Naive thymus-derived CD8-positive, alpha-beta T cell (primary cell): ENCODE measurements around the gene YPEL1. TPM values are rescaled to one million over a fixed set of nuclear protein-coding genes. Genes with fewer than 3 reads are reported as not detected.

ENCODE experiments used
- ATAC-seq, 2 donors: fragments of 150-1000 bp; cut with Tn5 transposase in 1 of 2; sonication (Bioruptor Pico), chemical (Tn5 transposase) in 1 of 2; 1 replicate in 1 of 2; 2 replicates in 1 of 2; pipeline ENCODE4 v1.10.0; 2021; ENCODE audit warnings: mild to moderate bottlenecking in 2 of 2, moderate library complexity in 2 of 2
- POLR2A ChIA-PET: fragments of 350-600 bp; sonication (Branson Sonifier 250); formaldehyde crosslinking; loops from one replicate; lab custom pipeline; 2021; ENCODE audit warnings: antibody characterized with exemption; lab: Charles Lee
- DNase-seq, 10 donors: peaks; one replicate each; pipeline versions ENCODE4 v3.0.0 to v3.0.0-alpha.2; 2020 to 2022
- H3K27ac Mint-ChIP-seq, 10 donors: one replicate each; pipeline ENCODE4 v1.8.0; 2020 to 2022; ENCODE audit warnings: mild to moderate bottlenecking in 10 of 10, mixed read lengths in 10 of 10, moderate library complexity in 4 of 10, inconsistent platforms in 1 of 10
- H3K27me3 Mint-ChIP-seq, 5 donors: one replicate each; pipeline ENCODE4 v1.8.0; 2021 to 2022; ENCODE audit warnings: mixed read lengths in 5 of 5
- H3K36me3 Mint-ChIP-seq, 3 donors: one replicate each; pipeline ENCODE4 v1.8.0; 2020 to 2022; ENCODE audit warnings: mixed read lengths in 3 of 3, mild to moderate bottlenecking in 2 of 3, inconsistent platforms in 1 of 3
- H3K4me1 Mint-ChIP-seq, 4 donors: one replicate each; pipeline ENCODE4 v1.8.0; 2021 to 2022; ENCODE audit warnings: mixed read lengths in 4 of 4
- H3K4me3 Mint-ChIP-seq, 10 donors: one replicate each; pipeline ENCODE4 v1.8.0; 2020 to 2022; ENCODE audit warnings: mild to moderate bottlenecking in 10 of 10, mixed read lengths in 10 of 10, moderate library complexity in 6 of 10, inconsistent platforms in 1 of 10
- H3K9me3 Mint-ChIP-seq, 9 donors: one replicate each; pipeline ENCODE4 v1.8.0; 2020 to 2022; ENCODE audit warnings: mixed read lengths in 9 of 9, mild to moderate bottlenecking in 3 of 9, inconsistent platforms in 1 of 9, moderate library complexity in 1 of 9
- polyA plus RNA-seq, 3 donors: library from polyadenylated mRNA; unstranded; fragments of 300-500 nt; fragmentation: Illumina TruSeq; gene quantifications; one replicate each; pipeline ENCODE4 v1.2.3, GENCODE V29; 2021
- total RNA-seq, 8 experiments: library from RNA in 2 of 8; stranded (reverse) in 2 of 8; gene quantifications; one replicate each; pipeline ENCODE4 v1.2.3 and lab custom pipeline; 2021 to 2026

YPEL1 gene
- total RNA-seq = 1 to 10 TPM; 5.3 to 6.7 TPM
- polyA plus RNA-seq = 10 to 100 TPM in 1 of 3 donors, 1 to 10 TPM in 2; 1.8 to 15.3 (median 3.3) TPM
- total RNA-seq (lab: John Stamatoyannopoulos, UW) = 0.34 to 12.2 (median 1.7) reads per million in 6 experiments

GRCh38 chr22:21735200-21736083, at the start of gene YPEL1:
YPEL1 (minus strand) TSS chr22:21735794; CDS start chr22:21710744, 25,050 bp downstream.
- H3K27ac Mint-ChIP-seq = peak within 1 kb of the TSS; percentile 59 to 94 (median 86)
- H3K9me3 Mint-ChIP-seq = no peaks in the 10 kb centered on the region
- DNase-seq (peak; percentile 93 to 98 (median 96)), ATAC-seq (peak; percentile 94 to 95)
- H3K36me3 Mint-ChIP-seq = peaks cover 0 to 1% (median 0%) of the 10 kb centered on the region in 3 donors
- H3K27me3 Mint-ChIP-seq = no peaks in the 10 kb centered on the region
- peak within 1 kb of the TSS; percentile 86 to 92 (median 91) for H3K4me3 Mint-ChIP-seq
- POLR2A ChIA-PET = interaction anchor here (0.5 to 2.2 kb wide), 10 partner anchors 15 to 1272 kb away, joined by 3 to 9 read pairs (median 4); no protein-coding TSS in a partner anchor
- peaks cover 6 to 40% (median 17%) of the 10 kb centered on the region in 4 donors for H3K4me1 Mint-ChIP-seq

GRCh38 chr22:21780259-21780658, 44.7 kb upstream of the YPEL1 start:
- Mint-ChIP-seq H3K9me3 (no peaks in the 10 kb centered on the region), H3K27me3 (no peaks in the 10 kb centered on the region), H3K4me1 (peaks cover 0 to 31% (median 4%) of the 10 kb centered on the region in 4 donors), H3K36me3 (peaks cover 0 to 66% (median 6%) of the 10 kb centered on the region in 3 donors), H3K27ac (peak overlapping the region in 3 of 10 donors; percentile 12 to 58 (median 48)), H3K4me3 (peak overlapping the region in 2 of 10 donors; percentile 40 to 44)
- DNase-seq (no peak), ATAC-seq (no peak)
- POLR2A ChIA-PET = no interaction called here

GRCh38 chr22:21779444-21779843, 43.9 kb upstream of the YPEL1 start:
- peaks cover 0 to 33% (median 4%) of the 10 kb centered on the region in 4 donors for H3K4me1 Mint-ChIP-seq
- ATAC-seq (no peak), DNase-seq (no peak)
- H3K4me3 Mint-ChIP-seq = no peak overlapping the region
- H3K27me3 Mint-ChIP-seq = no peaks in the 10 kb centered on the region
- POLR2A ChIA-PET = no interaction called here
- H3K9me3 Mint-ChIP-seq = no peaks in the 10 kb centered on the region
- H3K36me3 Mint-ChIP-seq = peaks cover 0 to 60% (median 2%) of the 10 kb centered on the region in 3 donors
- no peak overlapping the region for H3K27ac Mint-ChIP-seq

GRCh38 chr22:21778705-21779363, 43.2 kb upstream of the YPEL1 start:
- H3K9me3 Mint-ChIP-seq = no peaks in the 10 kb centered on the region
- H3K4me3 Mint-ChIP-seq = no peak overlapping the region
- H3K27me3 Mint-ChIP-seq = no peaks in the 10 kb centered on the region
- no peak for DNase-seq
- no peak for ATAC-seq
- H3K4me1 Mint-ChIP-seq = peaks cover 0 to 33% (median 4%) of the 10 kb centered on the region in 4 donors
- peaks cover 0 to 61% (median 2%) of the 10 kb centered on the region in 3 donors for H3K36me3 Mint-ChIP-seq
- no peak overlapping the region for H3K27ac Mint-ChIP-seq
- POLR2A ChIA-PET = no interaction called here

- ATAC-seq (no peak), DNase-seq (no peak)
- H3K27ac Mint-ChIP-seq = peak overlapping the region in 3 of 10 donors; percentile 27 to 48 (median 47)
- no peaks in the 10 kb centered on the region for H3K9me3 Mint-ChIP-seq
- no peaks in the 10 kb centered on the region for H3K27me3 Mint-ChIP-seq
- peaks cover 6 to 79% (median 29%) of the 10 kb centered on the region in 3 donors for H3K36me3 Mint-ChIP-seq
- peak overlapping the region in 2 of 10 donors; percentile 37 to 85 for H3K4me3 Mint-ChIP-seq
- POLR2A ChIA-PET = no interaction called here
- peaks cover 12 to 47% (median 25%) of the 10 kb centered on the region in 4 donors for H3K4me1 Mint-ChIP-seq
Observed at GRCh38 chr22:21771631-21771976, 36.0 kb upstream of the YPEL1 start.

- H3K27ac Mint-ChIP-seq = peak overlapping the region in 8 of 10 donors; percentile 7 to 91 (median 68)
- no peak for ATAC-seq
Observed at GRCh38 chr22:21768435-21768834, 32.8 kb upstream of the YPEL1 start.

GRCh38 chr22:21766691-21767462, 31.3 kb upstream of the YPEL1 start:
- H3K27me3 Mint-ChIP-seq = no peaks in the 10 kb centered on the region
- DNase-seq = peak in 5 of 10 donors; percentile 5 to 64 (median 21)
- peaks cover 6 to 98% (median 26%) of the 10 kb centered on the region in 3 donors for H3K36me3 Mint-ChIP-seq
- peak overlapping the region; percentile 44 to 91 (median 79) for H3K27ac Mint-ChIP-seq
- peak; percentile 64 to 65 for ATAC-seq
- no peaks in the 10 kb centered on the region for H3K9me3 Mint-ChIP-seq
- POLR2A ChIA-PET = interaction anchor here (0.9 kb wide), 1 partner anchor 31 kb away, joined by 3 read pairs; the partner anchor contains the start of gene YPEL1
- peak overlapping the region in 6 of 10 donors; percentile 0 to 82 (median 40) for H3K4me3 Mint-ChIP-seq
- H3K4me1 Mint-ChIP-seq = peaks cover 13 to 70% (median 41%) of the 10 kb centered on the region in 4 donors

More at GRCh38 chr22:21768435-21768834, 32.8 kb upstream of the YPEL1 start:
- Mint-ChIP-seq H3K4me3 (peak overlapping the region in 3 of 10 donors; percentile 8 to 54 (median 53)), H3K9me3 (no peaks in the 10 kb centered on the region), H3K4me1 (peaks cover 13 to 64% (median 43%) of the 10 kb centered on the region in 4 donors), H3K36me3 (peaks cover 6 to 95% (median 36%) of the 10 kb centered on the region in 3 donors), H3K27me3 (no peaks in the 10 kb centered on the region)
- POLR2A ChIA-PET = interaction anchor here (0.6 to 0.7 kb wide), 2 partner anchors 8 to 101 kb away, joined by 3 to 8 read pairs; no protein-coding TSS in a partner anchor
- no peak for DNase-seq

GRCh38 chr22:21765909-21766529, 30.4 kb upstream of the YPEL1 start:
- POLR2A ChIA-PET = interaction anchor here (0.9 kb wide), 1 partner anchor 30 kb away, joined by 3 read pairs; the partner anchor contains the start of gene YPEL1
- Mint-ChIP-seq H3K4me3 (peak overlapping the region in 3 of 10 donors; percentile 38 to 82 (median 47)), H3K4me1 (peaks cover 13 to 71% (median 41%) of the 10 kb centered on the region in 4 donors), H3K27ac (peak overlapping the region in 7 of 10 donors; percentile 20 to 91 (median 86)), H3K36me3 (peaks cover 6 to 90% (median 23%) of the 10 kb centered on the region in 3 donors), H3K9me3 (no peaks in the 10 kb centered on the region), H3K27me3 (no peaks in the 10 kb centered on the region)
- DNase-seq (no peak), ATAC-seq (no peak)

GRCh38 chr22:21764038-21764804, 28.6 kb upstream of the YPEL1 start:
- Mint-ChIP-seq H3K4me3 (peak overlapping the region in 2 of 10 donors; percentile 28 to 62), H3K27me3 (no peaks in the 10 kb centered on the region), H3K27ac (peak overlapping the region in 7 of 10 donors; percentile 0 to 86 (median 41)), H3K4me1 (peaks cover 13 to 86% (median 41%) of the 10 kb centered on the region in 4 donors), H3K36me3 (peaks cover 6 to 85% (median 18%) of the 10 kb centered on the region in 3 donors), H3K9me3 (no peaks in the 10 kb centered on the region)
- DNase-seq (no peak), ATAC-seq (no peak)
- POLR2A ChIA-PET = no interaction called here

GRCh38 chr22:21762712-21763581, 27.4 kb upstream of the YPEL1 start:
- H3K4me1 Mint-ChIP-seq = peaks cover 14 to 87% (median 35%) of the 10 kb centered on the region in 4 donors
- H3K4me3 Mint-ChIP-seq = peak overlapping the region in 2 of 10 donors; percentile 39 to 62
- POLR2A ChIA-PET = no interaction called here
- ATAC-seq (peak in 1 of 2 donors; percentile 20), DNase-seq (peak in 1 of 10 donors; percentile 22)
- peak overlapping the region in 8 of 10 donors; percentile 4 to 86 (median 30) for H3K27ac Mint-ChIP-seq
- no peaks in the 10 kb centered on the region for H3K9me3 Mint-ChIP-seq
- no peaks in the 10 kb centered on the region for H3K27me3 Mint-ChIP-seq
- peaks cover 0 to 82% (median 12%) of the 10 kb centered on the region in 3 donors for H3K36me3 Mint-ChIP-seq
